C4-2B (cell line): ENCODE measurements around the gene SLC24A3.

Experiments
- ZFX ChIP-seq: fragments of 450-650 bp; IDR thresholded peaks from 2 replicates; pipeline ENCODE4 v1.6.1; 2017
- TF ChIP-seq, protein P1 (sequence below): fragments of 450-650 bp; conservative IDR thresholded peaks from 2 replicates; pipeline ENCODE4 v1.5.1; 2017; ENCODE audit warnings: mild to moderate bottlenecking

DNA sequence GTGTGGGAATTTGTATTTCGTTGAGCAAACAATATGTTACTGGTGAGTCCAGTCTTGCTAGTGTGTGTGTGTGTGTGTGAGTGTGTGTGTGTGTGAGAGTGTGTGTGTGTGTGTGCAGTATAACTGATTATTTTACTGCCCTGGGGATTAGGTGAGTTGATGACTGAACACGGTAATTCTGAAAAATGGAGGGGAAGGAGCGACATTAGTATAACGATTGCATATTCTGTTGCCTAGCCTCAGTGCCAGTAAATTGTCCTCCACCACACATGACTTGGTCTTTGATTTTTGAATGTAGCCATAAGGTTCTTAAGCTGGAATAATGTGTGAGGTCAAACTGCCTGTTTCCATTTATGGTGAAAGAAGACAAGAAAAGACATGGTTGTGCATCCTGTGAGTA lies 121.1 kb downstream of the SLC24A3 start:
- TF ChIP-seq, protein P1, sequence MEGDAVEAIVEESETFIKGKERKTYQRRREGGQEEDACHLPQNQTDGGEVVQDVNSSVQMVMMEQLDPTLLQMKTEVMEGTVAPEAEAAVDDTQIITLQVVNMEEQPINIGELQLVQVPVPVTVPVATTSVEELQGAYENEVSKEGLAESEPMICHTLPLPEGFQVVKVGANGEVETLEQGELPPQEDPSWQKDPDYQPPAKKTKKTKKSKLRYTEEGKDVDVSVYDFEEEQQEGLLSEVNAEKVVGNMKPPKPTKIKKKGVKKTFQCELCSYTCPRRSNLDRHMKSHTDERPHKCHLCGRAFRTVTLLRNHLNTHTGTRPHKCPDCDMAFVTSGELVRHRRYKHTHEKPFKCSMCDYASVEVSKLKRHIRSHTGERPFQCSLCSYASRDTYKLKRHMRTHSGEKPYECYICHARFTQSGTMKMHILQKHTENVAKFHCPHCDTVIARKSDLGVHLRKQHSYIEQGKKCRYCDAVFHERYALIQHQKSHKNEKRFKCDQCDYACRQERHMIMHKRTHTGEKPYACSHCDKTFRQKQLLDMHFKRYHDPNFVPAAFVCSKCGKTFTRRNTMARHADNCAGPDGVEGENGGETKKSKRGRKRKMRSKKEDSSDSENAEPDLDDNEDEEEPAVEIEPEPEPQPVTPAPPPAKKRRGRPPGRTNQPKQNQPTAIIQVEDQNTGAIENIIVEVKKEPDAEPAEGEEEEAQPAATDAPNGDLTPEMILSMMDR: no peak
- TF ChIP-seq ZFX: no peak
